Neuron (in vitro differentiated cells): ENCODE measurements around the gene LTBP3.
A peak's percentile ranks its signal among the peaks of the same experiment; 100 is the strongest.
"Not testable (repeated sequence)": the region's sequence is repeated elsewhere in the genome, so short reads cannot be mapped to it uniquely, and the experiment has no call there.

Source experiments
- H2AFZ ChIP-seq: one replicate; pipeline ENCODE4 v1.6.1; 2013; ENCODE audit warnings: low read depth, mild to moderate bottlenecking, inconsistent platforms, low read length, moderate library complexity
- H3K27me3 ChIP-seq: one replicate; pipeline ENCODE4 v1.6.1; 2013; ENCODE audit warnings: low read length; ENCODE audit not compliant: insufficient read depth
- H3K36me3 ChIP-seq: one replicate; pipeline ENCODE4 v1.6.1; 2013; ENCODE audit warnings: low read length; ENCODE audit not compliant: insufficient read depth
- H3K4me1 ChIP-seq: one replicate; pipeline ENCODE4 v1.6.1; 2013; ENCODE audit warnings: low read length; ENCODE audit not compliant: insufficient read depth
- H3K4me3 ChIP-seq: 2 replicates; pipeline ENCODE4 v1.5.1; 2013; ENCODE audit warnings: mild to moderate bottlenecking, low read length, moderate library complexity
- H3K9me3 ChIP-seq: one replicate; pipeline ENCODE4 v1.6.1; 2013; ENCODE audit warnings: low read length

LTBP3 gene

GRCh38 chr11:65572356-65573051 is 14.3 kb upstream of the LTBP3 start, which contains the start of gene FAM89B:
FAM89B (plus strand) TSS chr11:65572538; CDS start chr11:65572670, 132 bp downstream.
- peaks cover 51% of the 10 kb centered on the region for H3K4me1 ChIP-seq
- H3K27me3 ChIP-seq, result no peaks in the 10 kb centered on the region
- peaks cover 13% of the 10 kb centered on the region for H3K36me3 ChIP-seq
- H3K4me3 ChIP-seq, result peak within 1 kb of the TSS; percentile 73
- H3K9me3 ChIP-seq, result no peaks in the 10 kb centered on the region
- H2AFZ ChIP-seq, result no peak within 1 kb of the TSS

- Histone ChIP-seq H2AFZ (no peak overlapping the region), H3K27me3 (no peaks in the 10 kb centered on the region), H3K36me3 (peaks cover 13% of the 10 kb centered on the region), H3K4me3 (peak overlapping the region; percentile 73), H3K9me3 (no peaks in the 10 kb centered on the region), H3K4me1 (peaks cover 47% of the 10 kb centered on the region)
Measured at GRCh38 chr11:65571940-65572339, 13.8 kb upstream of the LTBP3 start.

- no peaks in the 10 kb centered on the region for H3K9me3 ChIP-seq
- H3K36me3 ChIP-seq, result peaks cover 13% of the 10 kb centered on the region
- peaks cover 44% of the 10 kb centered on the region for H3K4me1 ChIP-seq
- H2AFZ ChIP-seq, result no peak overlapping the region
- no peaks in the 10 kb centered on the region for H3K27me3 ChIP-seq
- H3K4me3 ChIP-seq, result peak overlapping the region; percentile 73
Measured at GRCh38 chr11:65571420-65571819, 13.3 kb upstream of the LTBP3 start.

GRCh38 chr11:65569973-65570918 is 12.1 kb upstream of the LTBP3 start, which contains the start of gene ZNRD2:
ZNRD2 (plus strand) TSS chr11:65570477; CDS start chr11:65570492, 15 bp downstream.
- peak within 1 kb of the TSS; percentile 73 for H3K4me3 ChIP-seq
- H2AFZ ChIP-seq, result peak within 1 kb of the TSS; percentile 27
- peaks cover 13% of the 10 kb centered on the region for H3K36me3 ChIP-seq
- peaks cover 44% of the 10 kb centered on the region for H3K4me1 ChIP-seq
- no peaks in the 10 kb centered on the region for H3K9me3 ChIP-seq
- no peaks in the 10 kb centered on the region for H3K27me3 ChIP-seq

GRCh38 chr11:65569164-65569972 is 11.2 kb upstream of the LTBP3 start:
- Histone ChIP-seq H2AFZ (peak overlapping the region; percentile 27), H3K4me1 (peaks cover 41% of the 10 kb centered on the region), H3K27me3 (no peaks in the 10 kb centered on the region), H3K36me3 (peaks cover 6% of the 10 kb centered on the region), H3K4me3 (peak overlapping the region; percentile 73), H3K9me3 (no peaks in the 10 kb centered on the region)

GRCh38 chr11:65565624-65566453 is 7.7 kb upstream of the LTBP3 start:
- H3K9me3 ChIP-seq, result no peaks in the 10 kb centered on the region
- no peak overlapping the region for H3K4me3 ChIP-seq
- H3K36me3 ChIP-seq, result peaks cover 2% of the 10 kb centered on the region
- no peak overlapping the region for H2AFZ ChIP-seq
- H3K4me1 ChIP-seq, result peaks cover 23% of the 10 kb centered on the region
- H3K27me3 ChIP-seq, result no peaks in the 10 kb centered on the region

GRCh38 chr11:65564879-65565559 is 6.9 kb upstream of the LTBP3 start:
- H3K9me3 ChIP-seq, H3K4me3 ChIP-seq: not testable (repeated sequence)
- H3K4me1 ChIP-seq, result peaks cover 26% of the 10 kb centered on the region

GRCh38 chr11:65563601-65564000 is 5.4 kb upstream of the LTBP3 start:
- H3K27me3 ChIP-seq, result no peaks in the 10 kb centered on the region
- H3K36me3 ChIP-seq, result peaks cover 2% of the 10 kb centered on the region
- no peak overlapping the region for H2AFZ ChIP-seq
- H3K9me3 ChIP-seq, result no peaks in the 10 kb centered on the region
- peaks cover 26% of the 10 kb centered on the region for H3K4me1 ChIP-seq
- no peak overlapping the region for H3K4me3 ChIP-seq

More at GRCh38 chr11:65564879-65565559, 6.9 kb upstream of the LTBP3 start:
- H2AFZ ChIP-seq, H3K36me3 ChIP-seq, H3K27me3 ChIP-seq: not testable (repeated sequence)

GRCh38 chr11:65562788-65563187 is 4.6 kb upstream of the LTBP3 start:
- H2AFZ ChIP-seq, result no peak overlapping the region
- no peak overlapping the region for H3K4me3 ChIP-seq
- no peaks in the 10 kb centered on the region for H3K27me3 ChIP-seq
- H3K9me3 ChIP-seq, result no peaks in the 10 kb centered on the region
- H3K4me1 ChIP-seq, result peaks cover 26% of the 10 kb centered on the region
- peaks cover 2% of the 10 kb centered on the region for H3K36me3 ChIP-seq

GRCh38 chr11:65562020-65562419 is 3.9 kb upstream of the LTBP3 start:
- Histone ChIP-seq H3K4me1 (peaks cover 31% of the 10 kb centered on the region), H2AFZ (no peak overlapping the region), H3K9me3 (no peaks in the 10 kb centered on the region), H3K36me3 (no peaks in the 10 kb centered on the region), H3K4me3 (no peak overlapping the region), H3K27me3 (no peaks in the 10 kb centered on the region)

GRCh38 chr11:65560555-65561418 is 2.6 kb upstream of the LTBP3 start:
- H3K4me3 ChIP-seq, result no peak overlapping the region

More at GRCh38 chr11:65560555-65561418, 2.6 kb upstream of the LTBP3 start:
- no peak overlapping the region for H2AFZ ChIP-seq
- H3K9me3 ChIP-seq, result no peaks in the 10 kb centered on the region
- peaks cover 38% of the 10 kb centered on the region for H3K4me1 ChIP-seq
- H3K36me3 ChIP-seq, result no peaks in the 10 kb centered on the region
- no peaks in the 10 kb centered on the region for H3K27me3 ChIP-seq
